GM12864 (cell line): ENCODE measurements around the gene TOX3.

ENCODE experiments used
- DNase-seq: peaks from one replicate; pipeline ENCODE4 v3.0.0-alpha.2; 2011; ENCODE audit warnings: low read depth
- H3K4me3 ChIP-seq: 2 replicates; pipeline ENCODE4 v1.5.1; 2011; ENCODE audit warnings: mild to moderate bottlenecking, low read depth, low read length, control low read depth
- TF ChIP-seq, protein P1 (sequence below): IDR thresholded peaks from 2 replicates; pipeline ENCODE4 v1.5.1; 2011; ENCODE audit warnings: low read depth, mild to moderate bottlenecking, moderate library complexity, low read length, control low read depth, inconsistent platforms; ENCODE audit errors: missing control alignments

The TOX3 gene

DNA sequence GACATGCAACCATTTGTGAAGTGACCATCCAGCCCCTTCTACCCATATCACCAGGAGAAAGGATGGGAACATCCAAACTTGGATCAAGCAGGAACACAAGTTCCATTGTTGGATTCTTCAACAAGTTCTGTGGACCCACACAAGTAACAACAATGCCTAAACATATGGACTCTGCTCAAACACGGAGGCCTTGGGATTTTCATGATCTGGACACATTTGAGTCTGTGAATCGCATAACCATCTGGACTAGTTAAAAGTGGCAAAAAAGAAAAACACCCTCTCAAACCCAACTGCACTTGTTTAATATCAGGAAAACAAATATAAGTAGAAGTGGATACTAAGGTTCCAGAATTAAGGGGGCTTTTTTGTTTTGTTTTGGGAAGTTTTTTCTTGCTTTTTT lies 70.8 kb downstream of the TOX3 start:
- no peak for DNase-seq
- TF ChIP-seq, protein P1, sequence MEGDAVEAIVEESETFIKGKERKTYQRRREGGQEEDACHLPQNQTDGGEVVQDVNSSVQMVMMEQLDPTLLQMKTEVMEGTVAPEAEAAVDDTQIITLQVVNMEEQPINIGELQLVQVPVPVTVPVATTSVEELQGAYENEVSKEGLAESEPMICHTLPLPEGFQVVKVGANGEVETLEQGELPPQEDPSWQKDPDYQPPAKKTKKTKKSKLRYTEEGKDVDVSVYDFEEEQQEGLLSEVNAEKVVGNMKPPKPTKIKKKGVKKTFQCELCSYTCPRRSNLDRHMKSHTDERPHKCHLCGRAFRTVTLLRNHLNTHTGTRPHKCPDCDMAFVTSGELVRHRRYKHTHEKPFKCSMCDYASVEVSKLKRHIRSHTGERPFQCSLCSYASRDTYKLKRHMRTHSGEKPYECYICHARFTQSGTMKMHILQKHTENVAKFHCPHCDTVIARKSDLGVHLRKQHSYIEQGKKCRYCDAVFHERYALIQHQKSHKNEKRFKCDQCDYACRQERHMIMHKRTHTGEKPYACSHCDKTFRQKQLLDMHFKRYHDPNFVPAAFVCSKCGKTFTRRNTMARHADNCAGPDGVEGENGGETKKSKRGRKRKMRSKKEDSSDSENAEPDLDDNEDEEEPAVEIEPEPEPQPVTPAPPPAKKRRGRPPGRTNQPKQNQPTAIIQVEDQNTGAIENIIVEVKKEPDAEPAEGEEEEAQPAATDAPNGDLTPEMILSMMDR, result no peak
- no peak overlapping the region for H3K4me3 ChIP-seq

DNA sequence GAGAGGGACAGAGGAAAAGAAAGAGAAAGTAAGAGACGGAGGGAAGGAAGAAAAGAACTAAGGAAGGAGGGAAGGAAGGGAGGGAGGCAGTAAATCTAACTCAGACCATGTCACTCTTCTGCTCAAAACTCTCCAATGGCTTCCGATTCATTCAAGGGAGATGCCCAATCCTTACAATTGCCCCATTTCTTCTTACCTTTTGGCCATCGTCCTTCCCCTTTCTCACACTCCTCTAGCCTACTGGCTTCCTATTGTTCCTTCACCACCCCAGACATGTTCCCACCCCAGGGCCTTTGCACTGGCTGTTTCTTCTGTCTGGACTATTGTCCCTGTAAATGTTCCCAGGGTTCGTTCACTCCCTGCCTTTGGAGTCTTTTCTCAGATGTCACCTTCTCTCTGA lies 72.3 kb downstream of the TOX3 start:
- DNase-seq, result no peak
- no peak overlapping the region for H3K4me3 ChIP-seq
- TF ChIP-seq, protein P1, result no peak

DNA sequence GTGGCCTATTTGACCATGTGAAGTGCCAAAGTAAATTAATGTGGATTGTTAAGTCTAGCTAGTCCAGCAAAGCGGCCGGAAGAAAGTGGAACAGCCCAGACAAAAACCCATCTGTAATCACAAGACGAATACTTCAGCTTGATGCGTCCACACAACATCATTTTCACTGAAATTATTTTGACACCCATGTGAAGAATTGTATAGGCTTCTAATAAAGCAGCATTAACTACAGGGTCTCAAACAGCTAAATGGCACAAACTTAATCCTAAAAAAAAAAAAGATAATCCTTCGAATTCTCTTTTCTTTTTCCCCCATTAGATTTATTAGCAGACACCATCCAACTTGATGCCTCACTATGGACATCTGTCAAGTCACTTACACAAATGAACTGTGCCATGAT lies 73.8 kb downstream of the TOX3 start:
- DNase-seq, result no peak
- TF ChIP-seq, protein P1, result no peak

DNA sequence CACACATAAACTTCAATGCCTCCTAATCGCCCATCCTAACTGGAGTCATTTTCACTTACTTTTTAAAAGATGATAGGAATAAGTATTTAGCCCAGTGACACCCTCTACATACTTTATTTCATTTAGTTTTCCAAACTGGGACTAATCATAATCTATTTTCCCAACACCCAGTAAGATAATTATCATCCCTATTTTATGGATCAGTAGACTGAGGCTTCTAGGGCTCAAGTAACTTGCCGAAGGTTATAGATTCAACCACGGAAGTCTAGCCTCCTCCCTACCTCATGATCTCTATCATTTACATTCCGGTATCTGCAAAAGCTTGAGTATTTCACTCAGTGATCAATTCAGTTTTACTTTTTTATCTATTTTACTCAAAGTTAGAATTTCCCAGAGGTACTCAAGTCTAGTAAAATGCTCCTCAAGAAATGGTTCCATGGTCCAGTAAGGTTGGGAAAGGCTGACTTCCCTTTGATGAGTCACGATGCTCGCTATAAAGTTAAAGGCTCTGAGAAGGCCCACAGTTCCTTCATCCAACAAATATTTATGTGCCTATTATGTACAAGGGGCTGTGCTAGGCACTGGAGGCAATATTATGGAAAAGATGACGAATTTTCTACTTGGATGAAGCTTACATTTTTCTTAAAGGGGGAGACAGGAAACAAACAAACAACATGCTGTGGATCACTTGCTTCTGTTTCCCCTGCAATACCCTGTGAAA lies 75.1 kb downstream of the TOX3 start:
- TF ChIP-seq, protein P1, result no peak
- H3K4me3 ChIP-seq, result no peak overlapping the region
- no peak for DNase-seq

More for the DNA sequence above, 73.8 kb downstream of the TOX3 start:
- H3K4me3 ChIP-seq, result no peak overlapping the region

DNA sequence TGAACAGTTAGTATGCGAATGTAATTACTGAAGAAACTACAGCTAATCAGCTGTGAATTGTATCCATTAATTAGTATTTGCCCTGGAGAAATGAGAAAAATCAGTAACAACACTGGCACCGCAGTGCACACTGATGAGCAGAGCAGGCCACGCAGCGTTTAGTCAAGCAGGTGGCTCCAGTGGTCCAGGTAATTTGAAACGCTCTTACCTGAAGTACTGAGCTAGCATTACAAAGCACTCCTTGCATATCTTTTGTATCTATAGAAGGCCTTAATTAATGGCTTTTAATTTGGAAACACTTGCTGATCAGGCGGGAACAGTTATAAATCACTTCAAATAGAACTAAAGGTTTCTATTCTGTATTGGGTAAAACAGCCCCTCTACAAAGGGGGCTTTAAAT lies 76.4 kb downstream of the TOX3 start:
- no peak for DNase-seq
- no peak overlapping the region for H3K4me3 ChIP-seq
- TF ChIP-seq, protein P1, result no peak

DNA sequence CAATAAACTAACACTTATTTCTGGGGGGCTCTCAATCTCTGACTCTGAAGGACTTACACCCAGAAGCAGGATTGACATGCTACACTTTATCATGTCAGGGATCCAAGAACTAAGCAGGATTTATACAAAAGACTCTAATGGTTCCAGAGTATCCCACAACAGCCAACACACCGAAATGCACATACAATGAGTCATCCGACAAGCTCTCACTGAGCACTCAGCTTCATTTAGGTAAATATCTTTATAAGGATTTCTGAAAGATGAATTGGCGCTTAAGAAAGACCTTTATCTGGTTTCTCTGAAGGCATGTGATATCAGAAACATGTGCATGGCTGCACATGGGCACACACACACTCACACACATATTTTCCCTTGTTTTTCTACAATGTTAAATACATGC lies 77.2 kb downstream of the TOX3 start:
- no peak overlapping the region for H3K4me3 ChIP-seq
- TF ChIP-seq, protein P1, result no peak
- no peak for DNase-seq

DNA sequence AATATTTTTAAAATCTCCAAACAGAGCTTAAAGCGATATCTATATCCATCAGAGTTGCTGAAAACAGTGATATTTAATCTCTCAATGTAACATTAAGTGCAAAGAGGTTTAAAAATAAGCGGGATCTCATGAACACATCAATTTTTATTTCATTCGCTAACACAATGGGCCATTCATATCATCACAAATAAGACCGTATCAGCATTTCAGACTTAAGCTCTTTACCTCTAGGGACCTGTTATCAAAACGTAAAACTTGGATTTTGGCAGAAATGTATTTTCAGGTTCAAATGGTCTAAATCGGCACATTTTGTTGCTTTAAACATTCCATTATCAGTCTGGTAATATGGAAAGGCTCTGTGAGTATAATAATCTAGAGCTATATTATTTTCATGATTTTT lies 77.9 kb downstream of the TOX3 start:
- TF ChIP-seq, protein P1, result no peak
- H3K4me3 ChIP-seq, result no peak overlapping the region
- no peak for DNase-seq
